ENCODE results near the gene TRPM3. TPM values are rescaled to one million over a fixed set of nuclear protein-coding genes. Genes with fewer than 3 reads are reported as not detected.

Gene TRPM3
- total RNA-seq, 1 donor from 2014 or later = 0.15 TPM

- intact Hi-C loops (cut with DNase I) = no loop called here
- H3K4me1 ChIP-seq = peaks cover 31% of the 10 kb centered on the region
- H3K36me3 ChIP-seq = no peaks in the 10 kb centered on the region
- no peak for ATAC-seq
- no peaks in the 10 kb centered on the region for H3K27me3 ChIP-seq (ENCODE audit: low read depth)
- no peak for DNase-seq
- H3K9me3 ChIP-seq = no peaks in the 10 kb centered on the region
- no peak overlapping the region for H3K4me3 ChIP-seq
- H3K27ac ChIP-seq = no peak overlapping the region
- no peak for TF ChIP-seq CTCF (IDR thresholded peaks at IDR 0.05)
Observed at GRCh38 chr9:70552561-70552960, 568.9 kb downstream of the TRPM3 start.

GRCh38 chr9:70551801-70552200 is 569.6 kb downstream of the TRPM3 start:
- Histone ChIP-seq H3K4me1 (peaks cover 31% of the 10 kb centered on the region), H3K36me3 (no peaks in the 10 kb centered on the region), H3K27me3 (ENCODE audit: low read depth) (no peaks in the 10 kb centered on the region), H3K9me3 (no peaks in the 10 kb centered on the region), H3K27ac (no peak overlapping the region), H3K4me3 (no peak overlapping the region)
- TF ChIP-seq CTCF (IDR thresholded peaks at IDR 0.05) = no peak
- intact Hi-C loops (cut with DNase I) = no loop called here
- ATAC-seq (no peak), DNase-seq (no peak)

GRCh38 chr9:70551396-70551795 is 570.0 kb downstream of the TRPM3 start:
- ATAC-seq (peak in 1 of 2 donors; percentile 17), DNase-seq (no peak)
- Histone ChIP-seq H3K36me3 (no peaks in the 10 kb centered on the region), H3K4me1 (peaks cover 31% of the 10 kb centered on the region), H3K4me3 (no peak overlapping the region), H3K27me3 (ENCODE audit: low read depth) (no peaks in the 10 kb centered on the region), H3K27ac (no peak overlapping the region), H3K9me3 (no peaks in the 10 kb centered on the region)
- intact Hi-C loops (cut with DNase I) = no loop called here
- no peak for TF ChIP-seq CTCF (IDR thresholded peaks at IDR 0.05)

GRCh38 chr9:70549926-70550325 is 571.5 kb downstream of the TRPM3 start:
- Histone ChIP-seq H3K27me3 (ENCODE audit: low read depth) (no peaks in the 10 kb centered on the region), H3K4me1 (peaks cover 29% of the 10 kb centered on the region), H3K36me3 (no peaks in the 10 kb centered on the region), H3K27ac (no peak overlapping the region), H3K4me3 (no peak overlapping the region), H3K9me3 (no peaks in the 10 kb centered on the region)
- intact Hi-C loops (cut with DNase I) = no loop called here
- ATAC-seq (no peak), DNase-seq (no peak)
- TF ChIP-seq CTCF (IDR thresholded peaks at IDR 0.05) = no peak

GRCh38 chr9:70542311-70542931 is 579.0 kb downstream of the TRPM3 start:
- Histone ChIP-seq H3K4me1 (no peaks in the 10 kb centered on the region), H3K36me3 (no peaks in the 10 kb centered on the region), H3K4me3 (no peak overlapping the region), H3K27ac (no peak overlapping the region), H3K27me3 (ENCODE audit: low read depth) (no peaks in the 10 kb centered on the region), H3K9me3 (no peaks in the 10 kb centered on the region)
- intact Hi-C loops (cut with DNase I) = no loop called here
- DNase-seq (no peak), ATAC-seq (no peak)
- no peak for TF ChIP-seq CTCF (IDR thresholded peaks at IDR 0.05)
